A549 (cell line): ENCODE measurements around the gene PRL. TPM values are rescaled to one million over a fixed set of nuclear protein-coding genes. Genes with fewer than 3 reads are reported as not detected.
A peak's percentile ranks its signal among the peaks of the same experiment; 100 is the strongest.

Experiments
- ATAC-seq, 2 experiments: fragments of 200-7000 bp in 1 of 2; fragments of >200 bp in 1 of 2; cut with Nextera tagmentation in 1 of 2; cut with Tn5 transposase in 1 of 2; 3 replicates each; pipeline versions ENCODE4 v1.8.0 to v1.9.1; 2018 to 2020; ENCODE audit warnings: mild to moderate bottlenecking in 1 of 2, moderate library complexity in 1 of 2
- CTCF ChIA-PET: fragments of 300-600 bp; sonication (Branson Sonifier 250); formaldehyde crosslinking; extraction: SDS; loops from one replicate; lab custom pipeline; 2021; ENCODE audit warnings: antibody characterized with exemption, inconsistent platforms; lab: Yijun Ruan, JAX
- POLR2A ChIA-PET: fragments of 350-600 bp; formaldehyde crosslinking; extraction: SDS; loops from one replicate; lab custom pipeline; 2021; ENCODE audit warnings: antibody characterized with exemption, inconsistent platforms; lab: Yijun Ruan, JAX
- DNase-seq, 2 experiments: peaks; one replicate each; pipeline versions ENCODE4 v3.0.0 to v3.0.0-alpha.2; 2011 to 2016; ENCODE audit warnings: low read depth in 1 of 2, low spot score in 1 of 2
- FAIRE-seq: peaks from 2 replicates; lab custom pipeline; 2011; peaks lifted over from hg19 to GRCh38; lab: Jason Lieb, UNC
- H3K27ac ChIP-seq, 2 experiments: fragments of >200 bp; sonication (Bioruptor Twin); formaldehyde crosslinking; 3 replicates each; pipeline ENCODE4 v1.5.1; 2016 to 2017
- H3K4me1 ChIP-seq: fragments of >200 bp; sonication (Bioruptor Twin); formaldehyde crosslinking; 3 replicates; pipeline ENCODE4 v1.6.1; 2016
- H3K4me2 ChIP-seq: fragments of >200 bp; sonication (Bioruptor Twin); formaldehyde crosslinking; 3 replicates; pipeline ENCODE4 v1.6.1; 2016
- H3K4me3 ChIP-seq: fragments of >200 bp; sonication (Bioruptor Twin); formaldehyde crosslinking; 3 replicates; pipeline ENCODE4 v1.5.1; 2016
- H3K9me3 ChIP-seq: fragments of >200 bp; sonication (Bioruptor Twin); formaldehyde crosslinking; 3 replicates; pipeline ENCODE4 v1.6.1; 2016
- CBX2 ChIP-seq: fragments of 200-600 bp; sonication (generic); IDR thresholded peaks from 2 replicates; pipeline ENCODE4 v1.6.1; 2016; ENCODE audit warnings: low read depth, mild to moderate bottlenecking, borderline replicate concordance
- CBX8 ChIP-seq: fragments of 200-600 bp; sonication (generic); IDR thresholded peaks from 2 replicates; pipeline ENCODE4 v1.6.1; 2016
- CHD2 ChIP-seq: fragments of 150-350 bp; IDR thresholded peaks from 2 replicates; pipeline ENCODE4 v1.6.1; 2014; ENCODE audit warnings: low read length; ENCODE audit not compliant: partially characterized antibody
- CHD4 ChIP-seq: fragments of 200-600 bp; sonication (generic); IDR thresholded peaks from 2 replicates; pipeline ENCODE4 v1.6.1; 2016; ENCODE audit warnings: antibody characterized with exemption, mild to moderate bottlenecking, borderline replicate concordance
- EHMT2 ChIP-seq: fragments of 200-600 bp; sonication (generic); IDR thresholded peaks from 2 replicates; pipeline ENCODE4 v1.6.1; 2016; ENCODE audit warnings: antibody characterized with exemption, low read depth, mild to moderate bottlenecking, moderate library complexity
- ESRRA ChIP-seq: fragments of 150-350 bp; IDR thresholded peaks from 2 replicates; pipeline ENCODE4 v1.6.1; 2014; ENCODE audit warnings: mild to moderate bottlenecking, low read length, borderline replicate concordance
- FOSB ChIP-seq: fragments of 250-450 bp; sonication (Bioruptor Pico); IDR thresholded peaks from 2 replicates; pipeline ENCODE4 v1.5.0; 2020; ENCODE audit warnings: mild to moderate bottlenecking, moderate library complexity
- FOSL2 ChIP-seq, 2 experiments: fragments of 450-650 bp in 1 of 2; fragments of >200 bp in 1 of 2; sonication (Bioruptor Twin) in 1 of 2; formaldehyde crosslinking; IDR thresholded peaks; 2 replicates each; pipeline versions ENCODE4 v1.5.0 to v1.6.1; 2016 to 2020; ENCODE audit warnings: mild to moderate bottlenecking in 1 of 2, moderate library complexity in 1 of 2
- FOXS1 ChIP-seq: fragments of 250-450 bp; sonication (Bioruptor Pico); IDR thresholded peaks from 2 replicates; pipeline ENCODE4 v1.5.0; 2020; ENCODE audit warnings: mild to moderate bottlenecking, moderate library complexity
- GATA3 ChIP-seq: IDR thresholded peaks from 2 replicates; pipeline ENCODE4 v1.6.1; 2012; ENCODE audit warnings: borderline replicate concordance
- HEYL ChIP-seq: fragments of 250-450 bp; sonication (Bioruptor Pico); IDR thresholded peaks from 2 replicates; pipeline ENCODE4 v1.8.0; 2021; ENCODE audit warnings: mild to moderate bottlenecking, moderate library complexity
- HMGXB4 ChIP-seq: fragments of 250-450 bp; sonication (Bioruptor Pico); IDR thresholded peaks from 2 replicates; pipeline ENCODE4 v1.5.0; 2021; ENCODE audit warnings: mild to moderate bottlenecking, moderate library complexity, borderline replicate concordance
- KDM1A ChIP-seq: fragments of 200-600 bp; sonication (generic); IDR thresholded peaks from 2 replicates; pipeline ENCODE4 v1.6.1; 2016; ENCODE audit warnings: low read depth, mild to moderate bottlenecking
- MAFK ChIP-seq: fragments of 450-650 bp; IDR thresholded peaks from 2 replicates; pipeline ENCODE4 v1.6.1; 2014; ENCODE audit not compliant: partially characterized antibody
- MAX ChIP-seq: IDR thresholded peaks from 2 replicates; pipeline ENCODE4 v1.6.1; 2012
- MAZ ChIP-seq: fragments of 150-350 bp; IDR thresholded peaks from 2 replicates; pipeline ENCODE4 v1.6.1; 2014; ENCODE audit warnings: antibody characterized with exemption, low read depth, low read length, borderline replicate concordance
- MYC ChIP-seq: IDR thresholded peaks from 2 replicates; pipeline ENCODE4 v1.6.1; 2012; ENCODE audit warnings: mild to moderate bottlenecking, inconsistent platforms, low read length, improper control_type of control experiment, borderline replicate concordance
- NFE2L2 ChIP-seq: fragments of 150-350 bp; conservative IDR thresholded peaks from 2 replicates; pipeline ENCODE4 v1.6.1; 2014; ENCODE audit warnings: low read length
- PBX3 ChIP-seq: IDR thresholded peaks from 2 replicates; pipeline ENCODE4 v1.6.1; 2012
- RAD21 ChIP-seq, 2 experiments: fragments of >200 bp in 1 of 2; sonication (Bioruptor Twin) in 1 of 2; formaldehyde crosslinking in 1 of 2; IDR thresholded peaks in 1 of 2; conservative IDR thresholded peaks in 1 of 2; 2 replicates in 1 of 2; 3 replicates in 1 of 2; pipeline ENCODE4 v1.6.1; 2012 to 2018; ENCODE audit warnings: inconsistent platforms in 1 of 2
- RFX5 ChIP-seq: fragments of 450-650 bp; IDR thresholded peaks from 2 replicates; pipeline ENCODE4 v1.7.1; 2014; ENCODE audit warnings: antibody characterized with exemption, mild to moderate bottlenecking, moderate library complexity
- RNF2 ChIP-seq: fragments of 200-600 bp; sonication (generic); IDR thresholded peaks from 2 replicates; pipeline ENCODE4 v1.6.1; 2016; ENCODE audit warnings: low read depth, mild to moderate bottlenecking, antibody characterized with exemption, moderate library complexity, borderline replicate concordance
- SREBF2 ChIP-seq: fragments of 450-650 bp; IDR thresholded peaks from 2 replicates; pipeline ENCODE4 v1.6.1; 2014; ENCODE audit warnings: mild to moderate bottlenecking, moderate library complexity
- TP53 ChIP-seq: fragments of 250-450 bp; sonication (Bioruptor Pico); IDR thresholded peaks from 2 replicates; pipeline ENCODE4 v1.5.0; 2021; ENCODE audit warnings: mild to moderate bottlenecking, moderate library complexity
- ZC3H11A ChIP-seq: fragments of 450-650 bp; IDR thresholded peaks from 2 replicates; pipeline ENCODE4 v1.6.1; 2014; ENCODE audit warnings: antibody characterized with exemption, mild to moderate bottlenecking
- ZFP36 ChIP-seq: fragments of 450-650 bp; IDR thresholded peaks from 2 replicates; pipeline ENCODE4 v1.6.1; 2014; ENCODE audit warnings: borderline replicate concordance; ENCODE audit not compliant: partially characterized antibody
- ZNF302 ChIP-seq: fragments of 250-450 bp; sonication (Bioruptor Pico); IDR thresholded peaks from 2 replicates; pipeline ENCODE4 v1.9.0; 2021; ENCODE audit warnings: inconsistent platforms, mild to moderate bottlenecking, moderate library complexity
- ZSCAN20 ChIP-seq: fragments of 250-450 bp; sonication (Bioruptor Pico); IDR thresholded peaks from 2 replicates; pipeline ENCODE4 v1.8.0; 2022; ENCODE audit warnings: mild to moderate bottlenecking, moderate library complexity
- WGBS: methylation state at CpG from one replicate; pipeline ENCODE4 v1.1.6; 2017; ENCODE audit errors: missing lambda C conversion rate; 5-methylcytosine and 5-hydroxymethylcytosine counted together
- polyA plus RNA-seq, 4 experiments: library from polyadenylated mRNA; depleted of rRNA in 3 of 4; stranded (reverse); fragments of >200 nt; fragmentation: RNase III in 1 of 4; extraction: RNeasy Plus Mini Kit Qiagen cat#74134 plus additional on column Dnase treatment in 1 of 4; gene quantifications; 2 replicates in 3 of 4; 3 replicates in 1 of 4; pipeline ENCODE4 v1.2.3, GENCODE V29; 2011 to 2017

Gene PRL
- polyA plus RNA-seq, 2 of the 4 experiments (the other 2 are of a cell fraction), result not detected

GRCh38 chr6:22330941-22331340, 34.1 kb upstream of the PRL start:
- ATAC-seq (no peak), DNase-seq (no peak), FAIRE-seq (no peak)
- Histone ChIP-seq H3K4me1 (no peaks in the 10 kb centered on the region), H3K27ac (no peak overlapping the region), H3K9me3 (no peaks in the 10 kb centered on the region), H3K4me3 (no peak overlapping the region), H3K4me2 (no peak overlapping the region)
- TF ChIP-seq ZNF302 (CRISPR knock-in tag), result no peak
- TF ChIP-seq MAFK, result peak; percentile 60
- TF ChIP-seq HEYL (CRISPR knock-in tag), result no peak
- no peak for TF ChIP-seq ZC3H11A
- TF ChIP-seq MYC, result no peak
- no peak for TF ChIP-seq NFE2L2
- no peak for TF ChIP-seq RAD21 (conservative IDR thresholded peaks at IDR 0.05 in 1 of 2, IDR thresholded peaks at IDR 0.05 in 1 of 2)
- WGBS, result 89% methylated on average over 4 of the region's 4 CpGs
- ChIA-PET POLR2A (no interaction called here), CTCF (no interaction called here)

GRCh38 chr6:22328474-22328873, 31.6 kb upstream of the PRL start:
- H3K4me1 ChIP-seq, result no peaks in the 10 kb centered on the region
- TF ChIP-seq KDM1A, result no peak
- no peak for TF ChIP-seq ZSCAN20
- TF ChIP-seq MAZ, result no peak
- no peak for TF ChIP-seq CHD2
- no peak for TF ChIP-seq HMGXB4 (CRISPR knock-in tag)
- no peak for TF ChIP-seq SREBF2
- no peak for TF ChIP-seq RNF2
- TF ChIP-seq CBX8, result no peak
- no peak for TF ChIP-seq RFX5
- no peak for TF ChIP-seq PBX3
- POLR2A ChIA-PET, result no interaction called here
- no peak overlapping the region for H3K27ac ChIP-seq
- ATAC-seq, result no peak
- FAIRE-seq, result no peak
- no peak overlapping the region for H3K4me2 ChIP-seq
- CTCF ChIA-PET, result no interaction called here
- no peak for DNase-seq
- 66% methylated on average over 5 of the region's 5 CpGs for WGBS
- H3K4me3 ChIP-seq, result no peak overlapping the region
- H3K9me3 ChIP-seq, result no peaks in the 10 kb centered on the region

- WGBS, result 64% methylated on average over 2 of the region's 2 CpGs
- DNase-seq (no peak), FAIRE-seq (no peak), ATAC-seq (no peak)
- H3K4me3 ChIP-seq, result no peak overlapping the region
- H3K27ac ChIP-seq, result no peak overlapping the region
- POLR2A ChIA-PET, result no interaction called here
- H3K4me1 ChIP-seq, result no peaks in the 10 kb centered on the region
- no peaks in the 10 kb centered on the region for H3K9me3 ChIP-seq
- CTCF ChIA-PET, result no interaction called here
- H3K4me2 ChIP-seq, result no peak overlapping the region
- TF ChIP-seq ZFP36 (no peak), NFE2L2 (no peak), ZSCAN20 (no peak), EHMT2 (no peak), CBX2 (no peak), GATA3 (no peak), TP53 (CRISPR knock-in tag) (no peak), FOXS1 (CRISPR knock-in tag) (no peak), ESRRA (no peak), CHD4 (no peak), FOSL2 (IDR thresholded peaks at IDR 0.05) (no peak), FOSL2 (CRISPR knock-in tag; IDR thresholded peaks at IDR 0.05) (no peak), MYC (no peak), RFX5 (no peak), MAX (no peak), FOSB (CRISPR knock-in tag) (no peak)
These were observed 31.0 kb upstream of the PRL start for GRCh38 chr6:22327881-22328280.
